Sigmoid colon (tissue), 7 donors: Measurements from ENCODE around the gene PRRC2C. TPM values are rescaled to one million over a fixed set of nuclear protein-coding genes. Genes with fewer than 3 reads are reported as not detected.
"Not testable (repeated sequence)": the region's sequence is repeated elsewhere in the genome, so short reads cannot be mapped to it uniquely, and the experiment has no call there.

Experiments used
- DNase-seq: peaks from one replicate; pipeline ENCODE4 v3.0.0-alpha.2; 2019
- H3K27ac ChIP-seq, 4 donors: fragments of 200-600 bp; sonication (generic); one replicate each; pipeline ENCODE4 v1.5.1; 2016 to 2019; ENCODE audit warnings: mild to moderate bottlenecking in 1 of 4
- H3K27me3 ChIP-seq, 3 donors: fragments of 200-600 bp; sonication (generic); one replicate each; pipeline ENCODE4 v1.5.1; 2019; ENCODE audit warnings: mild to moderate bottlenecking in 1 of 3
- H3K36me3 ChIP-seq, 4 donors: fragments of 200-600 bp; sonication (generic); one replicate each; pipeline ENCODE4 v1.5.1; 2016 to 2019
- H3K4me1 ChIP-seq, 4 donors: fragments of 200-600 bp; sonication (generic); one replicate each; pipeline ENCODE4 v1.5.1; 2017 to 2019
- H3K4me3 ChIP-seq, 4 donors: fragments of 200-600 bp; sonication (generic); one replicate each; pipeline ENCODE4 v1.5.1; 2017 to 2019; ENCODE audit warnings: mild to moderate bottlenecking in 2 of 4, moderate library complexity in 1 of 4
- H3K9me3 ChIP-seq, 4 donors: fragments of 200-600 bp in 3 of 4; sonication (generic) in 3 of 4; one replicate each; pipeline versions ENCODE4 v1.5.1 to v1.6.1; 2013 to 2019
- EP300 ChIP-seq, 4 donors: sonication (generic); formaldehyde crosslinking; IDR thresholded peaks; one replicate each; pipeline ENCODE4 v1.6.1; 2017; ENCODE audit warnings: antibody characterized with exemption in 4 of 4
- POLR2A ChIP-seq, 2 donors: fragments of 450-650 bp; IDR thresholded peaks; one replicate each; pipeline ENCODE4 v1.6.1; 2016; ENCODE audit warnings: antibody characterized with exemption in 2 of 2, mild to moderate bottlenecking in 2 of 2, moderate library complexity in 2 of 2
- POLR2AphosphoS5 ChIP-seq, 4 donors: sonication (generic); formaldehyde crosslinking; IDR thresholded peaks; one replicate each; pipeline ENCODE4 v1.6.1; 2017; ENCODE audit warnings: antibody characterized with exemption in 4 of 4
- WGBS, 2 donors: extraction: QIAGEN DNeasy Blood & Tissue Kit; methylation state at CpG; one replicate each; pipeline ENCODE4 v1.1.7; 2013; 5-methylcytosine and 5-hydroxymethylcytosine counted together
- intact Hi-C: fragments of 100-400 bp; cut with DNase I; formaldehyde crosslinking; loops from one replicate; pipeline ENCODE4 v1.15.1; 2023
- polyA plus RNA-seq, 3 donors: library from polyadenylated mRNA; stranded (reverse); fragments of 200-250 nt; gene quantifications; one replicate each; pipeline ENCODE4 v1.2.3, GENCODE V29; 2013
- total RNA-seq, 4 donors: library from RNA; depleted of rRNA; stranded (reverse); fragments of >200 nt; gene quantifications; one replicate each; pipeline ENCODE4 v1.1.0, GENCODE V29; 2016
- TF ChIP-seq, protein P1 (sequence below), 4 experiments: fragments of 450-650 bp in 3 of 4; fragments of 200-600 bp in 1 of 4; IDR thresholded peaks; one replicate each; pipeline ENCODE4 v1.5.1; 2016 to 2019; ENCODE audit warnings: antibody characterized with exemption in 4 of 4, mild to moderate bottlenecking in 3 of 4, moderate library complexity in 2 of 4
- donor health status: healthy with polysubstance abuse.
- donor health status: Bipolar disorder and iron deficiency.
- donor health status: healthy.

Gene PRRC2C
- total and polyA plus RNA-seq, 7 donors = 7.8 to 80.0 (median 52.6) TPM

DNA sequence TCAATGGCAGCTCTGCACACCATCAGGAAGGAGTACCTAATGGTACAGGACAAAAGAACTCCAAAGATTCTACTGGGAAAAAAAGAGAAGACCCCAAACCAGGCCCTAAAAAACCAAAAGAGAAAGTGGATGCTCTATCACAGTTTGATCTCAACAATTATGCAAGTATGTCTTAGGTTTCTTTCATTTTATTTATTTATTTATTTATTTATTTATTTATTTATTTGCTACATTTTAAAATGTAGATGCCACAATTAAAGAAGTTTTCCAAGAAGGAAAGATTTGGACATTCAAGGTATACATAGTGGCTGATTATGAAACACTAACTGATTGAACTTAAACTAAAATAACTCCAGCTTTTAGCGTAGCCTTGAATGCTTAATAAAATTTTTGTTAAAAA is 60.2 kb downstream of the PRRC2C start:
- Histone ChIP-seq H3K27ac (no peak overlapping the region), H3K4me1 (no peaks in the 10 kb centered on the region), H3K4me3 (no peak overlapping the region), H3K36me3 (peaks cover 27 to 98% (median 44%) of the 10 kb centered on the region in 4 donors), H3K9me3 (no peaks in the 10 kb centered on the region), H3K27me3 (no peaks in the 10 kb centered on the region)
- DNase-seq = no peak
- 96 to 97% methylated on average over 1 of the region's 1 CpG for WGBS, 2 donors
- intact Hi-C loops = no loop called here
- no peak for TF ChIP-seq POLR2A (IDR thresholded peaks at IDR 0.05)
- TF ChIP-seq POLR2AphosphoS5 (IDR thresholded peaks at IDR 0.05) = no peak
- TF ChIP-seq EP300 (IDR thresholded peaks at IDR 0.05) = no peak

GRCh38 chr1:171550050-171550449 is 64.7 kb downstream of the PRRC2C start:
- no peaks in the 10 kb centered on the region for H3K9me3 ChIP-seq
- H3K27me3 ChIP-seq = no peaks in the 10 kb centered on the region
- DNase-seq = no peak
- H3K4me3 ChIP-seq = no peak overlapping the region
- intact Hi-C loops = no loop called here
- no peaks in the 10 kb centered on the region for H3K4me1 ChIP-seq
- WGBS, 2 donors = 93 to 96% methylated on average over 3 of the region's 3 CpGs
- H3K36me3 ChIP-seq = peaks cover 4 to 70% (median 16%) of the 10 kb centered on the region in 4 donors
- TF ChIP-seq POLR2AphosphoS5 (IDR thresholded peaks at IDR 0.05) (no peak), EP300 (IDR thresholded peaks at IDR 0.05) (no peak), POLR2A (IDR thresholded peaks at IDR 0.05) (no peak)
- TF ChIP-seq, protein P1, sequence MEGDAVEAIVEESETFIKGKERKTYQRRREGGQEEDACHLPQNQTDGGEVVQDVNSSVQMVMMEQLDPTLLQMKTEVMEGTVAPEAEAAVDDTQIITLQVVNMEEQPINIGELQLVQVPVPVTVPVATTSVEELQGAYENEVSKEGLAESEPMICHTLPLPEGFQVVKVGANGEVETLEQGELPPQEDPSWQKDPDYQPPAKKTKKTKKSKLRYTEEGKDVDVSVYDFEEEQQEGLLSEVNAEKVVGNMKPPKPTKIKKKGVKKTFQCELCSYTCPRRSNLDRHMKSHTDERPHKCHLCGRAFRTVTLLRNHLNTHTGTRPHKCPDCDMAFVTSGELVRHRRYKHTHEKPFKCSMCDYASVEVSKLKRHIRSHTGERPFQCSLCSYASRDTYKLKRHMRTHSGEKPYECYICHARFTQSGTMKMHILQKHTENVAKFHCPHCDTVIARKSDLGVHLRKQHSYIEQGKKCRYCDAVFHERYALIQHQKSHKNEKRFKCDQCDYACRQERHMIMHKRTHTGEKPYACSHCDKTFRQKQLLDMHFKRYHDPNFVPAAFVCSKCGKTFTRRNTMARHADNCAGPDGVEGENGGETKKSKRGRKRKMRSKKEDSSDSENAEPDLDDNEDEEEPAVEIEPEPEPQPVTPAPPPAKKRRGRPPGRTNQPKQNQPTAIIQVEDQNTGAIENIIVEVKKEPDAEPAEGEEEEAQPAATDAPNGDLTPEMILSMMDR (IDR thresholded peaks at IDR 0.05) = no peak
- no peak overlapping the region for H3K27ac ChIP-seq

DNA sequence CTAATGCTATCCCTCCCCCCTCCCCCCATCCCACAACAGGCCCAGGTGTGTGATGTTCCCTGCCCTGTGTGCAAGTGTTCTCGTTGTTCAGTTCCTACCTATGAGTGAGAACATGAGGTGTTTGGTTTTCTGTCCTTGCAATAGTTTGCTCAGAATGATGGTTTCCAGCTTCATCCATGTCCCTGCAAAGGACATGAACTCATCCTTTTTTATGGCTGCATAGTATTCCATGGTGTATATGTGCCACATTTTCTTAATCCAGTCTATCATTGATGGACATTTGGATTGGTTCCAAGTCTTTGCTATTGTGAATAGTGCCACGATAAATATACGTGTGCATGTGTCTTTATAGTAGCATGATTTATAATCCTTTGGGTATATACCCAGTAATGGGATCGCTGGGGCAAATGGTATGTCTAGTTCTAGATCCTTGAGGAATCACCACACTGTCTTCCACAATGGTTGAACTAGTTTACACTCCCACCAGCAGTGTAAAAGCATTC is 65.3 kb downstream of the PRRC2C start:
- DNase-seq = not testable (repeated sequence)

DNA sequence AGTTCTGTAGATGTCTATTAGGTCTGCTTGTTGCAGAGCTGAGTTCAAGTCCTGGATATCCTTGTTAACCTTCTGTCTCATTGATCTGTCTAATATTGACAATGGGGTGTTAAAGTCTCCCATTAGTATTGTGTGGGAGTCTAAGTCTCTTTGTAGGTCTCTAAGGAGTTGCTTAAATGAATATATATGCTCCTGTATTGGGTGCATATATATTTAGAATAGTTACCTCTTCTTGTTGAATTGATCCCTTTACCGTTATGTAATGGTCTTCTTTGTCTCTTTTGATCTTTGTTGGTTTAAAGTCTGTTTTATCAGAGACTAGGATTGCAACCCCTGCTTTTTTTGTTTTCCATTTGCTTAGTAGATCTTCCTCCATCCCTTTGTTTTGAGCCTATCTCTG is 68.6 kb downstream of the PRRC2C start:
- WGBS, 2 donors = 97 to 100% methylated on average over 1 of the region's 1 CpG
- H3K9me3 ChIP-seq, intact Hi-C loops, H3K4me1 ChIP-seq, DNase-seq, H3K27ac ChIP-seq, H3K4me3 ChIP-seq, H3K27me3 ChIP-seq: not testable (repeated sequence)
- H3K36me3 ChIP-seq = peaks cover 20 to 72% (median 34%) of the 10 kb centered on the region in 4 donors

More for the DNA sequence above, 65.3 kb downstream of the PRRC2C start:
- intact Hi-C loops, H3K27me3 ChIP-seq, H3K4me1 ChIP-seq, H3K9me3 ChIP-seq, H3K27ac ChIP-seq, H3K4me3 ChIP-seq: not testable (repeated sequence)
- H3K36me3 ChIP-seq = peaks cover 4 to 71% (median 19%) of the 10 kb centered on the region in 4 donors
- WGBS, 2 donors = 94 to 95% methylated on average over 4 of the region's 4 CpGs

DNA sequence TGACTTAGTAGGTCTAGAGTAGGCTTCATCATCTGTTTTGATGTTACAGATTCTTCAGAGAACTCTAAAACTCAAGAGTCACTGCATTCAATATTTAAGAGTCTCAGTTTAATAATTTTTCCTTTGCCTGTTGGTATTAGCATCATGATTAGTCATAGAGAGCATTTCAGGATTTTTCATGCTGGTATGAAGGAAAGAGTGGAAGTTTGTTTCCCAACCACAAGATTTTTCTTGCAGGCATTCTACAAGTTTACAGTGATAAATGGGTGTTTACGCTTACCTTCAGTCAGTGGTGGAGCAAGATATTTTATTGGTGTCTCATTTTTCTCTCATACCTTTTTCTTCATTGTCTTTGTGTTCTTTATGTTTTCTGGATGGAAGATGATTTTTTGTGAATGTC is 78.3 kb downstream of the PRRC2C start:
- 96 to 98% methylated on average over 1 of the region's 1 CpG for WGBS, 2 donors
- TF ChIP-seq POLR2AphosphoS5 (IDR thresholded peaks at IDR 0.05) = no peak
- TF ChIP-seq, protein P1 (IDR thresholded peaks at IDR 0.05) = no peak
- no peak for TF ChIP-seq POLR2A (IDR thresholded peaks at IDR 0.05)
- TF ChIP-seq EP300 (IDR thresholded peaks at IDR 0.05) = no peak
- Histone ChIP-seq H3K9me3 (no peaks in the 10 kb centered on the region), H3K27ac (no peak overlapping the region), H3K27me3 (no peaks in the 10 kb centered on the region), H3K36me3 (peaks cover 17 to 98% (median 37%) of the 10 kb centered on the region in 4 donors), H3K4me3 (no peak overlapping the region), H3K4me1 (no peaks in the 10 kb centered on the region)
- intact Hi-C loops = no loop called here
- no peak for DNase-seq

DNA sequence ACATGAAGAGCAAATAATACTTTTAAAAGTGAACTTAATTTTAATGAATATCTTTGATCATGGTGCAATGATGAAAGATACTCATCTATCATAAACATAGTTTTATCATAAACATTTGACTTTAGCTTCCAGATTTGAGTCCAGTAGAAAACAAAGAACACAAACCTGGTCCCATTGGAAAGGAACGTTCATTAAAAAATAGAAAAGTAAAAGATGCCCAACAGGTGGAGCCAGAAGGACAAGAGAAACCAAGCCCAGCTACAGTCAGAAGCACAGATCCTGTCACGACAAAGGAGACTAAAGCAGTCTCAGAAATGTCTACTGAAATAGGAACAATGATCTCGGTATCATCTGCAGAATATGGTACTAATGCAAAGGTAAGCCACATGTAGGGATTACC is 81.1 kb downstream of the PRRC2C start:
- no peaks in the 10 kb centered on the region for H3K27me3 ChIP-seq
- intact Hi-C loops = no loop called here
- H3K4me3 ChIP-seq = no peak overlapping the region
- TF ChIP-seq POLR2AphosphoS5 (IDR thresholded peaks at IDR 0.05) = no peak
- TF ChIP-seq, protein P1 (IDR thresholded peaks at IDR 0.05) = no peak
- TF ChIP-seq EP300 (IDR thresholded peaks at IDR 0.05) = no peak
- no peak for TF ChIP-seq POLR2A (IDR thresholded peaks at IDR 0.05)
- 79 to 81% methylated on average over 3 of the region's 3 CpGs for WGBS, 2 donors
- H3K36me3 ChIP-seq = peaks cover 6 to 97% (median 36%) of the 10 kb centered on the region in 4 donors
- no peak for DNase-seq
- H3K27ac ChIP-seq = no peak overlapping the region
- H3K4me1 ChIP-seq = no peaks in the 10 kb centered on the region
- H3K9me3 ChIP-seq = no peaks in the 10 kb centered on the region
